ENCODE results near the gene DUSP8.
"Not testable (repeated sequence)": the region's sequence is repeated elsewhere in the genome, so short reads cannot be mapped to it uniquely, and the experiment has no call there.

Gene DUSP8

GRCh38 chr11:1597331-1597993 is 25.4 kb upstream of the DUSP8 start:
- POLR2A ChIA-PET (ENCODE audit: low non-redundant PET) = no interaction called here
- H3K27ac ChIP-seq = no peak overlapping the region
- CTCF ChIA-PET = interaction anchor here (0.6 to 1.4 kb wide), 2 partner anchors 42 to 51 kb away, joined by 3 read pairs; no protein-coding TSS in a partner anchor
- DNase-seq (ENCODE audit: low spot score) = no peak
- TF ChIP-seq CTCF (conservative IDR thresholded peaks at IDR 0.05; ENCODE audit: low read depth) = no peak

- CTCF ChIA-PET = interaction anchor here (0.6 to 1.4 kb wide), 3 partner anchors 41 to 51 kb away, joined by 3 to 8 read pairs (median 3); no protein-coding TSS in a partner anchor
- DNase-seq (ENCODE audit: low spot score); POLR2A ChIA-PET (ENCODE audit: low non-redundant PET); H3K27ac ChIP-seq: not testable (repeated sequence)
These were observed 24.6 kb upstream of the DUSP8 start for GRCh38 chr11:1596576-1597121.

GRCh38 chr11:1595994-1596575 is 24.0 kb upstream of the DUSP8 start:
- POLR2A ChIA-PET (ENCODE audit: low non-redundant PET); DNase-seq (ENCODE audit: low spot score); H3K27ac ChIP-seq: not testable (repeated sequence)
- CTCF ChIA-PET = interaction anchor here (0.6 to 1.4 kb wide), 5 partner anchors 17 to 57 kb away, joined by 4 to 8 read pairs (median 5); partner anchors contain the start of gene KRTAP5-4

- DNase-seq (ENCODE audit: low spot score) = no peak
- ChIA-PET POLR2A (ENCODE audit: low non-redundant PET) (no interaction called here), CTCF (interaction anchor here (0.6 to 0.7 kb wide), 2 partner anchors 284 to 321 kb away, joined by 4 to 6 read pairs; no protein-coding TSS in a partner anchor)
These were observed 20.6 kb upstream of the DUSP8 start for GRCh38 chr11:1592628-1593027.

GRCh38 chr11:1589996-1590395 is 17.9 kb upstream of the DUSP8 start:
- TF ChIP-seq CTCF (conservative IDR thresholded peaks at IDR 0.05; ENCODE audit: low read depth) = no peak
- no peak overlapping the region for H3K27ac ChIP-seq
- no peak for DNase-seq (ENCODE audit: low spot score)
- ChIA-PET POLR2A (ENCODE audit: low non-redundant PET) (no interaction called here), CTCF (interaction anchor here (0.7 kb wide), 2 partner anchors 9 to 63 kb away, joined by 3 read pairs; no protein-coding TSS in a partner anchor)

More at GRCh38 chr11:1592628-1593027, 20.6 kb upstream of the DUSP8 start:
- H3K27ac ChIP-seq = no peak overlapping the region
- no peak for TF ChIP-seq CTCF (conservative IDR thresholded peaks at IDR 0.05; ENCODE audit: low read depth)

GRCh38 chr11:1589191-1589963 is 17.3 kb upstream of the DUSP8 start:
- POLR2A ChIA-PET (ENCODE audit: low non-redundant PET); H3K27ac ChIP-seq: not testable (repeated sequence)
- CTCF ChIA-PET = interaction anchor here (0.7 to 2.3 kb wide), 5 partner anchors 10 to 63 kb away, joined by 3 to 12 read pairs (median 3); no protein-coding TSS in a partner anchor
- peak; percentile 48 for DNase-seq (ENCODE audit: low spot score)

GRCh38 chr11:1586699-1587098 is 14.6 kb upstream of the DUSP8 start:
- CTCF ChIA-PET = no interaction called here
- TF ChIP-seq CTCF (conservative IDR thresholded peaks at IDR 0.05; ENCODE audit: low read depth) = no peak
- POLR2A ChIA-PET (ENCODE audit: low non-redundant PET) = no interaction called here
- no peak for DNase-seq (ENCODE audit: low spot score)
- H3K27ac ChIP-seq = no peak overlapping the region

GRCh38 chr11:1584661-1585370 is 12.7 kb upstream of the DUSP8 start, which contains the start of gene KRTAP5-1:
TSS of gene KRTAP5-1 (minus strand) at chr11:1585283. CDS start at chr11:1585249, 34 bp downstream.
- POLR2A ChIA-PET (ENCODE audit: low non-redundant PET); H3K27ac ChIP-seq; DNase-seq (ENCODE audit: low spot score): not testable (repeated sequence)
- CTCF ChIA-PET = interaction anchor here (0.8 kb wide), 1 partner anchor 10 kb away, joined by 3 read pairs; no protein-coding TSS in a partner anchor

GRCh38 chr11:1582909-1583308 is 10.8 kb upstream of the DUSP8 start:
- POLR2A ChIA-PET (ENCODE audit: low non-redundant PET); DNase-seq (ENCODE audit: low spot score); CTCF ChIA-PET; H3K27ac ChIP-seq: not testable (repeated sequence)
